ENCODE data around the gene KCNH2. TPM values are rescaled to one million over a fixed set of nuclear protein-coding genes. Genes with fewer than 3 reads are reported as not detected.
"Not testable (repeated sequence)": the region's sequence is repeated elsewhere in the genome, so short reads cannot be mapped to it uniquely, and the experiment has no call there.

The KCNH2 gene
- total RNA-seq, 2 donors from 2014 or later, result 0.22 TPM; not detected in 1

- peaks cover 44 to 61% of the 10 kb centered on the region in 2 donors for H3K27me3 Mint-ChIP-seq
- peaks cover 6 to 9% of the 10 kb centered on the region in 2 donors for H3K4me1 Mint-ChIP-seq (ENCODE audit: low read depth in 2 of 2)
- H3K9me3 Mint-ChIP-seq, result no peaks in the 10 kb centered on the region
- DNase-seq (ENCODE audit: low spot score), result no peak
- no peak overlapping the region for H3K4me3 Mint-ChIP-seq
- ATAC-seq, result no peak
- no peak overlapping the region for H3K27ac Mint-ChIP-seq
- H3K36me3 Mint-ChIP-seq, result no peaks in the 10 kb centered on the region
Observed at GRCh38 chr7:150914196-150914595, 63.9 kb downstream of the KCNH2 start.

- ATAC-seq, result no peak
- H3K4me1 Mint-ChIP-seq (ENCODE audit: low read depth in 2 of 2), result peaks cover 10 to 12% of the 10 kb centered on the region in 2 donors
- H3K4me3 Mint-ChIP-seq, result no peak overlapping the region
- peaks cover 38 to 51% of the 10 kb centered on the region in 2 donors for H3K27me3 Mint-ChIP-seq
- H3K27ac Mint-ChIP-seq, result no peak overlapping the region
- no peaks in the 10 kb centered on the region for H3K36me3 Mint-ChIP-seq
- H3K9me3 Mint-ChIP-seq, result no peaks in the 10 kb centered on the region
- DNase-seq (ENCODE audit: low spot score), result no peak
Observed at GRCh38 chr7:150912427-150912826, 65.7 kb downstream of the KCNH2 start.

- Mint-ChIP-seq H3K9me3 (no peaks in the 10 kb centered on the region), H3K27me3 (peaks cover 38 to 51% of the 10 kb centered on the region in 2 donors), H3K4me1 (ENCODE audit: low read depth in 2 of 2) (peaks cover 10 to 12% of the 10 kb centered on the region in 2 donors), H3K36me3 (no peaks in the 10 kb centered on the region), H3K27ac (no peak overlapping the region), H3K4me3 (no peak overlapping the region)
- DNase-seq (ENCODE audit: low spot score), result no peak
- no peak for ATAC-seq
Observed at GRCh38 chr7:150911590-150912267, 66.4 kb downstream of the KCNH2 start.

- Mint-ChIP-seq H3K27ac (no peak overlapping the region), H3K9me3 (no peaks in the 10 kb centered on the region), H3K4me1 (ENCODE audit: low read depth in 2 of 2) (peaks cover 10 to 12% of the 10 kb centered on the region in 2 donors), H3K36me3 (no peaks in the 10 kb centered on the region), H3K27me3 (peaks cover 42 to 54% of the 10 kb centered on the region in 2 donors), H3K4me3 (no peak overlapping the region)
- DNase-seq (ENCODE audit: low spot score) (no peak), ATAC-seq (no peak)
Observed at GRCh38 chr7:150910996-150911422, 67.1 kb downstream of the KCNH2 start.

- peaks cover 41 to 54% of the 10 kb centered on the region in 2 donors for H3K27me3 Mint-ChIP-seq
- H3K4me3 Mint-ChIP-seq; H3K9me3 Mint-ChIP-seq; H3K36me3 Mint-ChIP-seq; ATAC-seq; DNase-seq (ENCODE audit: low spot score); H3K27ac Mint-ChIP-seq: not testable (repeated sequence)
- peaks cover 10 to 12% of the 10 kb centered on the region in 2 donors for H3K4me1 Mint-ChIP-seq (ENCODE audit: low read depth in 2 of 2)
Observed at GRCh38 chr7:150910305-150910995, 67.7 kb downstream of the KCNH2 start.

- Mint-ChIP-seq H3K36me3 (no peaks in the 10 kb centered on the region), H3K27ac (peak overlapping the region; percentile 9 to 60), H3K9me3 (no peaks in the 10 kb centered on the region), H3K27me3 (peaks cover 45 to 60% of the 10 kb centered on the region in 2 donors), H3K4me3 (peak overlapping the region; percentile 6), H3K4me1 (ENCODE audit: low read depth in 2 of 2) (peaks cover 10 to 12% of the 10 kb centered on the region in 2 donors)
- peak; percentile 75 to 79 for ATAC-seq
- peak; percentile 67 for DNase-seq (ENCODE audit: low spot score)
Observed at GRCh38 chr7:150909200-150909995, 68.7 kb downstream of the KCNH2 start.

GRCh38 chr7:150908173-150908572 is 69.9 kb downstream of the KCNH2 start:
- DNase-seq (ENCODE audit: low spot score), result no peak
- Mint-ChIP-seq H3K9me3 (no peaks in the 10 kb centered on the region), H3K27me3 (peaks cover 54 to 67% of the 10 kb centered on the region in 2 donors), H3K27ac (no peak overlapping the region), H3K4me3 (no peak overlapping the region), H3K36me3 (no peaks in the 10 kb centered on the region), H3K4me1 (ENCODE audit: low read depth in 2 of 2) (peaks cover 10 to 12% of the 10 kb centered on the region in 2 donors)
- no peak for ATAC-seq

- DNase-seq (ENCODE audit: low spot score), result no peak
- Mint-ChIP-seq H3K27ac (no peak overlapping the region), H3K9me3 (no peaks in the 10 kb centered on the region), H3K27me3 (peaks cover 54 to 72% of the 10 kb centered on the region in 2 donors), H3K36me3 (no peaks in the 10 kb centered on the region), H3K4me1 (ENCODE audit: low read depth in 2 of 2) (peaks cover 4 to 5% of the 10 kb centered on the region in 2 donors), H3K4me3 (no peak overlapping the region)
- ATAC-seq, result no peak
Observed at GRCh38 chr7:150904011-150904909, 73.9 kb downstream of the KCNH2 start.

- DNase-seq (ENCODE audit: low spot score) (no peak), ATAC-seq (no peak)
- no peak overlapping the region for H3K4me3 Mint-ChIP-seq
Observed at GRCh38 chr7:150903606-150904005, 74.5 kb downstream of the KCNH2 start.

GRCh38 chr7:150902078-150903033 is 75.8 kb downstream of the KCNH2 start:
- Mint-ChIP-seq H3K9me3 (no peaks in the 10 kb centered on the region), H3K4me1 (ENCODE audit: low read depth in 2 of 2) (peaks cover 5 to 11% of the 10 kb centered on the region in 2 donors), H3K27me3 (peaks cover 59 to 76% of the 10 kb centered on the region in 2 donors), H3K4me3 (no peak overlapping the region), H3K36me3 (no peaks in the 10 kb centered on the region), H3K27ac (no peak overlapping the region)
- ATAC-seq, result no peak
- DNase-seq (ENCODE audit: low spot score), result no peak

More at GRCh38 chr7:150903606-150904005, 74.5 kb downstream of the KCNH2 start:
- Mint-ChIP-seq H3K27me3 (peaks cover 56 to 74% of the 10 kb centered on the region in 2 donors), H3K27ac (no peak overlapping the region), H3K4me1 (ENCODE audit: low read depth in 2 of 2) (peaks cover 2% of the 10 kb centered on the region in 2 donors), H3K36me3 (no peaks in the 10 kb centered on the region), H3K9me3 (no peaks in the 10 kb centered on the region)

- Mint-ChIP-seq H3K36me3 (no peaks in the 10 kb centered on the region), H3K4me3 (no peak overlapping the region), H3K27ac (no peak overlapping the region), H3K4me1 (ENCODE audit: low read depth in 2 of 2) (peaks cover 5 to 11% of the 10 kb centered on the region in 2 donors), H3K27me3 (peaks cover 58 to 73% of the 10 kb centered on the region in 2 donors), H3K9me3 (no peaks in the 10 kb centered on the region)
- DNase-seq (ENCODE audit: low spot score) (no peak), ATAC-seq (no peak)
Observed at GRCh38 chr7:150901160-150902035, 76.7 kb downstream of the KCNH2 start.
